ENCODE data around the gene STK33. TPM values are rescaled to one million over a fixed set of nuclear protein-coding genes. Genes with fewer than 3 reads are reported as not detected.
"Not testable (repeated sequence)": the region's sequence is repeated elsewhere in the genome, so short reads cannot be mapped to it uniquely, and the experiment has no call there.

STK33 gene
- total RNA-seq, 1 donor from 2014 or later, result 11.5 TPM

DNA sequence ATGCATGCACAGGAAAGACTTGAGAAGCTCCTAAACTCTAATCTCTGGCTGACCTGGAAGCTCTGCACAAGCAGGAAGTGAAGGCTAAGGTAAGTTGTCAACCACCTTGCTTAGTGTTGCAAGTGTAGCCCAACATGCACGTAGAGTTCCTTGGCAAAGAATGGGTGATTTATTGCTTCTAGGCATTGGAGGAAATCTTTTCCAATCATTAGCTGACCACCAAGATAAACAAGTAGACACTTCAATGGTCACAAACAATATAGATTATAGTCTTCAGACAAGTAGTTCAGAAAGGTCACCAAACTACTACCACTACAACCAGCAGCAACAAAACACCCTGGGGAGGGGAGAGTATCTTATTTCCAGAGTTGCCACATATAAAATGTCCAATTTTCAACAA lies 105.6 kb downstream of the STK33 start:
- Histone ChIP-seq H3K36me3 (no peaks in the 10 kb centered on the region), H3K9me3 (no peaks in the 10 kb centered on the region), H3K27ac (no peak overlapping the region), H3K27me3 (no peaks in the 10 kb centered on the region), H3K4me3 (no peak overlapping the region), H3K4me1 (no peaks in the 10 kb centered on the region)
- TF ChIP-seq, protein P1, sequence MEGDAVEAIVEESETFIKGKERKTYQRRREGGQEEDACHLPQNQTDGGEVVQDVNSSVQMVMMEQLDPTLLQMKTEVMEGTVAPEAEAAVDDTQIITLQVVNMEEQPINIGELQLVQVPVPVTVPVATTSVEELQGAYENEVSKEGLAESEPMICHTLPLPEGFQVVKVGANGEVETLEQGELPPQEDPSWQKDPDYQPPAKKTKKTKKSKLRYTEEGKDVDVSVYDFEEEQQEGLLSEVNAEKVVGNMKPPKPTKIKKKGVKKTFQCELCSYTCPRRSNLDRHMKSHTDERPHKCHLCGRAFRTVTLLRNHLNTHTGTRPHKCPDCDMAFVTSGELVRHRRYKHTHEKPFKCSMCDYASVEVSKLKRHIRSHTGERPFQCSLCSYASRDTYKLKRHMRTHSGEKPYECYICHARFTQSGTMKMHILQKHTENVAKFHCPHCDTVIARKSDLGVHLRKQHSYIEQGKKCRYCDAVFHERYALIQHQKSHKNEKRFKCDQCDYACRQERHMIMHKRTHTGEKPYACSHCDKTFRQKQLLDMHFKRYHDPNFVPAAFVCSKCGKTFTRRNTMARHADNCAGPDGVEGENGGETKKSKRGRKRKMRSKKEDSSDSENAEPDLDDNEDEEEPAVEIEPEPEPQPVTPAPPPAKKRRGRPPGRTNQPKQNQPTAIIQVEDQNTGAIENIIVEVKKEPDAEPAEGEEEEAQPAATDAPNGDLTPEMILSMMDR (IDR thresholded peaks at IDR 0.05), result no peak
- no peak for TF ChIP-seq POLR2AphosphoS5 (IDR thresholded peaks at IDR 0.05; ENCODE audit: insufficient read depth in 1 of 2, low read depth in 1 of 2)
- TF ChIP-seq POLR2A (IDR thresholded peaks at IDR 0.05), result no peak
- intact Hi-C loops (cut with DNase I), result no loop called here
- DNase-seq (ENCODE audit: extremely low spot score in 2 of 2), result no peak

DNA sequence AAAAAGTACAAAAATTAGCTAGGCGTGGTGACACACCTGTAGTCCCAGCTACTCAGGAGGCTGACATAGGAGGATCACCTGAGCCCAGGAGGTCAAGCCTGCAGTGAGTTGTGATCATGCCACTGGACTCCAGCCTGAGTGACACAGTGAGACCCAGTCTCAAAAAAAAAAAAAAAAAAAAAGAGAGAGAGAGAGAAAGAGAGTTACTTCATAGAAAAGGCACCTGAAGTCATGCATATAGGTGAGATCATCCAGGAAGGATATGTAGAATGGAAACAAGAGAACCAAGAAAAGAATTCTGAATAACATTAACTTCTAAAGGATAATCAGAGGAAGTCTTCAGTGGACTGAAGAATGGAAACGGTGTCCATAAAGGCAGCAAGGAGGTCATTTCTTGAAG lies 106.8 kb downstream of the STK33 start:
- no peak for DNase-seq (ENCODE audit: extremely low spot score in 2 of 2)
- Histone ChIP-seq H3K9me3 (no peaks in the 10 kb centered on the region), H3K36me3 (no peaks in the 10 kb centered on the region), H3K4me1 (no peaks in the 10 kb centered on the region), H3K27me3 (no peaks in the 10 kb centered on the region), H3K27ac (no peak overlapping the region), H3K4me3 (no peak overlapping the region)
- TF ChIP-seq POLR2AphosphoS5 (IDR thresholded peaks at IDR 0.05; ENCODE audit: insufficient read depth in 1 of 2, low read depth in 1 of 2) (no peak), POLR2A (IDR thresholded peaks at IDR 0.05) (no peak)
- TF ChIP-seq, protein P1 (IDR thresholded peaks at IDR 0.05), result no peak
- intact Hi-C loops (cut with DNase I), result no loop called here

DNA sequence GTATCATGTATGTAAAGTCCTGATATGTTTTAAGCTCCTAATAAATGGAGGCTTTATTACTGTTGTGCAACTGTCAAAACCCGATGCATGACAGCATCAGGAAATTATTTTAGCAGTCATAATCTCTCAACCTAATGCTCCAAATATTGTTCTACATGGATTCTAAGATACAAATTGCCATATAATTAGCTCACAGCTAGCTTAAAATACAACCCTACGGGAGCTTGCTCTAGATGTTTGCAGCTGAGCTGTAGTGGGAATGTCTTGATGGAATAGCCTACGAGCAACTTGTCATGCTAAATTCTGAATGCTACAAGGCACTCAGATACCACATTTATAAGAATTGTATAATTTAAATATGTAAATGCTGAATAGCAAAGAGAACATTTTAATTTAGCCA lies 109.8 kb downstream of the STK33 start:
- no peak for DNase-seq (ENCODE audit: extremely low spot score in 2 of 2)
- no peaks in the 10 kb centered on the region for H3K27me3 ChIP-seq
- no peak overlapping the region for H3K4me3 ChIP-seq
- no peaks in the 10 kb centered on the region for H3K4me1 ChIP-seq
- intact Hi-C loops (cut with DNase I), result no loop called here
- H3K9me3 ChIP-seq, result no peaks in the 10 kb centered on the region
- no peaks in the 10 kb centered on the region for H3K36me3 ChIP-seq
- H3K27ac ChIP-seq, result no peak overlapping the region
- TF ChIP-seq POLR2A (IDR thresholded peaks at IDR 0.05), result no peak
- TF ChIP-seq POLR2AphosphoS5 (IDR thresholded peaks at IDR 0.05; ENCODE audit: insufficient read depth in 1 of 2, low read depth in 1 of 2), result no peak
- TF ChIP-seq, protein P1 (IDR thresholded peaks at IDR 0.05), result no peak

DNA sequence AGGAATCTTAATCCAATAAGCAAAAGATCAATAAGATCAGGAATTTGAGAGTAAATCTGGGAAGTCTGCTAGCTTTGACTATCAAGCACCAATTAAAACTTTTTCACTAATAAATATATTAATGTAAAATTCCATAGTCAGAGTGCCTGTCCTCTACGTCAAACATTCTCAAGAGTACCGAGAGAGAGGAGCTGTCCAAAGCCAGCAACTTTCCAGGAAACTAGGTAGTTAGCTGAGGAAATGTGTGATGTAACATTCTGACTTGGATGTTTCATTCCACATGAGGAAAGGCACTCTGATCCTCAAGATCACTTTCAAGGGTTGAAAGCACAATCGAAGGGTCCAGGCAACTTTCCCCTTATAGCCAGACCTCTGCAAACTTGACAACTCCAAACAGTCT lies 113.2 kb downstream of the STK33 start:
- TF ChIP-seq POLR2AphosphoS5 (IDR thresholded peaks at IDR 0.05; ENCODE audit: insufficient read depth in 1 of 2, low read depth in 1 of 2), result no peak
- TF ChIP-seq, protein P1 (IDR thresholded peaks at IDR 0.05), result no peak
- no peak for TF ChIP-seq POLR2A (IDR thresholded peaks at IDR 0.05)
- intact Hi-C loops (cut with DNase I), result no loop called here

DNA sequence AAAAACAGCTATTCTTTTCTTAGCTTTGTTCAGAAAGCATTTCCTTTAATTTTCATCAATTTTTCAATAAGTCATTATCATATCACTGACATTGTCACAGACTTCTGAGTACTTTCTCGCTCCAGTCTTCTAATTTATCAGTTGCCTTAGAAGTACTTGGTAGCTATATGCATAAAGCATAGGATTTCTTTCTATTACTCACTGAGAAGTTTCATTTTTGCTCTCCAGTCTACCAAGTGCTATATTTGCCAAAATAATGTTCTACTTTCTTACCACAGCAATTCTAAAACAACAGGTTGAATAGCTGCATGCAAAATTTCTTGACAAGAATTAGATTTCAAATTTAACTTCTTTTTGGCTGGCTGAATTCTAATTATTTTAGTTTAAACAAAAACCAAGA lies 116.3 kb downstream of the STK33 start:
- Histone ChIP-seq H3K27ac (no peak overlapping the region), H3K27me3 (no peaks in the 10 kb centered on the region), H3K4me3 (no peak overlapping the region), H3K36me3 (no peaks in the 10 kb centered on the region), H3K9me3 (no peaks in the 10 kb centered on the region), H3K4me1 (no peaks in the 10 kb centered on the region)
- DNase-seq (ENCODE audit: extremely low spot score in 2 of 2), result no peak
- no peak for TF ChIP-seq POLR2AphosphoS5 (IDR thresholded peaks at IDR 0.05; ENCODE audit: insufficient read depth in 1 of 2, low read depth in 1 of 2)
- intact Hi-C loops (cut with DNase I), result no loop called here

More for the DNA sequence above, 113.2 kb downstream of the STK33 start:
- H3K27ac ChIP-seq, result no peak overlapping the region
- H3K9me3 ChIP-seq, result no peaks in the 10 kb centered on the region
- H3K4me3 ChIP-seq, result no peak overlapping the region
- no peak for DNase-seq (ENCODE audit: extremely low spot score in 2 of 2)
- H3K36me3 ChIP-seq, result no peaks in the 10 kb centered on the region
- H3K4me1 ChIP-seq, result no peaks in the 10 kb centered on the region
- no peaks in the 10 kb centered on the region for H3K27me3 ChIP-seq

DNA sequence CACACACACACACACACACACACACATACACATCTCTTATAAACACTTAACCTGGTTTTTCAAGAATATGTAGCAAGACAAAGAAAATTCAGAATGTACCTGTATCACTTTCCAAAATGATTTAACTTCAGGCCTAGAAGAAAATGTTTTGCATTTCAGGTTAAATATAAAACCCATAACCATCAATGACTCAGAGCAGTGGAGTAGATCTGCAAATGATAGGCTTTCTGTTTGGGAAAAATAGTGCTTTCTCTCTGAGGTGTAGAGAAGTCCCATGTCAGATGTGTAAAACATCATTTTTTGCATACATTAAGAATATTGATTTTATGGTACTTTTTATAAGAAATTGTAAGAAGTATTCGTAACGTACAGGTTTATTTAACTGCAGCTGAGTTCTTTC lies 116.9 kb downstream of the STK33 start:
- no peaks in the 10 kb centered on the region for H3K27me3 ChIP-seq
- H3K36me3 ChIP-seq, result no peaks in the 10 kb centered on the region
- H3K9me3 ChIP-seq, result no peaks in the 10 kb centered on the region
- H3K4me1 ChIP-seq, result no peaks in the 10 kb centered on the region
- no peak for DNase-seq (ENCODE audit: extremely low spot score in 2 of 2)
- intact Hi-C loops (cut with DNase I), result no loop called here
- H3K27ac ChIP-seq, result no peak overlapping the region
- TF ChIP-seq POLR2AphosphoS5 (IDR thresholded peaks at IDR 0.05; ENCODE audit: insufficient read depth in 1 of 2, low read depth in 1 of 2) (no peak), POLR2A (IDR thresholded peaks at IDR 0.05) (no peak)
- TF ChIP-seq, protein P1 (IDR thresholded peaks at IDR 0.05), result no peak
- no peak overlapping the region for H3K4me3 ChIP-seq

DNA sequence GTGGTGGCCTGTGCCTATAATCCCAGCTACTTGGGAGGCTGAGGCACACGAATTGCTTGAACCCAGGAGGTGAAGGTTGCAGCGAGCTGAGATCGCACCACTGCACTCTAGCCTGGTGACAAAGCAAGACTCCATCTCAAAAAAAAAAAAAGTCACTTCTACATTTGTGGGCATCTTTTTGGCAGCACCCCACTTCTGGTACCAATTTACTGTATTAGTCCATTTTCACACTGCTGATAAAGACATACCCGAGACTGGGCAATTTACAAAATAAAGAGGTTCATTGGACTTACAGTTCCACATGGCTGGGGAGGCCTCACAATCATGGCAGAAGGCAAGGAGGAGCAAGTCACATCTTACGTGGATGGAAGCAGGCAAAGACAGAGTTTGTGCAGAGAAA lies 126.2 kb downstream of the STK33 start:
- H3K27ac ChIP-seq; H3K9me3 ChIP-seq; intact Hi-C loops (cut with DNase I); H3K4me1 ChIP-seq; H3K4me3 ChIP-seq; H3K27me3 ChIP-seq; H3K36me3 ChIP-seq; DNase-seq (ENCODE audit: extremely low spot score in 2 of 2): not testable (repeated sequence)

DNA sequence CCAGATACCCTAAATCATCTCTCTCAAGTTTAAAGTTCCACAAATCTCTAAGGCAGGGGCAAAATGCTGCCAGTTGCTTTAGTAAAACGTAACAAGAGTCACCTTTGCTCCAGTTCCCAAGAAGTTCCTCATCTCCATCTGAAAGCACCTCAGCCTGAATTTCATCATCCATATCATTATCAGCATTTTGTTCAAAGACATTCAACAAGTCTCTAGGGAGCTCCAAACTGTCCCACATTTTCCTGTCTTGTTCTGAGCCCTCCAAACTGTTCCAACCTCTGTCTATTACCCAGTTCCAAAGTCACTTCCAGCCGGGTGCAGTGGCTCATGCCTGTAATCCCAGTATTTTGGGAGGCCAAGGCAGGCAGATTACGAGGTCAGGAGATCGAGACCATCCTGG lies 126.7 kb downstream of the STK33 start:
- H3K4me1 ChIP-seq; H3K4me3 ChIP-seq; H3K36me3 ChIP-seq; intact Hi-C loops (cut with DNase I); H3K9me3 ChIP-seq; DNase-seq (ENCODE audit: extremely low spot score in 2 of 2); H3K27me3 ChIP-seq; H3K27ac ChIP-seq: not testable (repeated sequence)

Data from vagina (tissue), 2 donors.